Tibial nerve (tissue), 4 donors: ENCODE data around the gene MPP7.

Experiments used
- EP300 ChIP-seq, 2 donors: sonication (generic); formaldehyde crosslinking; IDR thresholded peaks; one replicate each; pipeline ENCODE4 v1.6.1; 2017; ENCODE audit warnings: antibody characterized with exemption in 2 of 2, mild to moderate bottlenecking in 1 of 2
- POLR2A ChIP-seq, 2 donors: fragments of 450-650 bp; IDR thresholded peaks; one replicate each; pipeline ENCODE4 v1.6.1; 2017; ENCODE audit warnings: antibody characterized with exemption in 2 of 2, mild to moderate bottlenecking in 2 of 2, moderate library complexity in 2 of 2
- TF ChIP-seq, protein P1 (sequence below), 5 experiments: fragments of 200-600 bp in 3 of 5; fragments of 450-650 bp in 2 of 5; sonication (generic) in 3 of 5; IDR thresholded peaks; one replicate each; pipeline ENCODE4 v1.5.1; 2016 to 2019; ENCODE audit warnings: antibody characterized with exemption in 5 of 5, mild to moderate bottlenecking in 3 of 5, moderate library complexity in 2 of 5

DNA sequence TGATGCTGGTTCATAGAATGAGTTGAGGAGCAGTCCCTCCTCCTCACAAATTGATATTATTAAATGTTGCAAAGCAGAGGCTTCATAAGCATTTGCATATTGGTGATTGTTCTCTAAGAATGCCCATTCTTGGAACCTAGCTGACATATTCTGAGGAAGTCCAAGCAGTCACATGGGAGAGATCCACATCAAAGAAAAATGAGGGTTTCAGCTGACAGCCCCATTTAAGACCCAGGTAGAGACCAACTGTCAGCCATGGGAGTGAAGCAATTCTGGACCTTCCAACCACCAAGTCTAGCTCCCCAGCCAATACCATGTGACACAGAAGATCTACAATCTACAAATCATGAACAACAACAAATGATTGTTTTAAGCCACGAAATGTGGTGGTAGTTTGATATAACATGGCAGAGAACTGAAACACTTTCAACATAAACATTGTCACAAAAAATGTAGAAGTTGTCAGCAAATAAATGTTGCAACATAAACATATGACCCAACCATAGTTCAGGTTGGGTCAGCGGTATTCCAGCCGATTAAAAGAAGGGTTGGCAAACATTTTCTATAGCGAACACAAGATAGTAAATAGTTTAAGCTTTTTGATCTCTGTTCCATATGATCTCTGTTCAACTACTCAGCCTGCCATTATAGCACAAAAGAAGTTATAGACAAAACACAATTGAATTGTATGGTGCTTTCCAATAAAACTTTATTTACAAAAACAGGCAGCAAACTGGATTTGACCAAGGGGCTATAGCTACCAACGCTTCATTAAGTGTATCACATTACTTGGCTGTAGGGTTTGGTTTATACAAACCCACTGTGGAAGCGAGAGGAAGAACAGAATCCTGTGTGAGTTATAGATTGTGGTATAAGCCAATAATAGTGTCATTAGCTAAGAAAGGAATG lies 41.4 kb upstream of the MPP7 start:
- TF ChIP-seq, protein P1, sequence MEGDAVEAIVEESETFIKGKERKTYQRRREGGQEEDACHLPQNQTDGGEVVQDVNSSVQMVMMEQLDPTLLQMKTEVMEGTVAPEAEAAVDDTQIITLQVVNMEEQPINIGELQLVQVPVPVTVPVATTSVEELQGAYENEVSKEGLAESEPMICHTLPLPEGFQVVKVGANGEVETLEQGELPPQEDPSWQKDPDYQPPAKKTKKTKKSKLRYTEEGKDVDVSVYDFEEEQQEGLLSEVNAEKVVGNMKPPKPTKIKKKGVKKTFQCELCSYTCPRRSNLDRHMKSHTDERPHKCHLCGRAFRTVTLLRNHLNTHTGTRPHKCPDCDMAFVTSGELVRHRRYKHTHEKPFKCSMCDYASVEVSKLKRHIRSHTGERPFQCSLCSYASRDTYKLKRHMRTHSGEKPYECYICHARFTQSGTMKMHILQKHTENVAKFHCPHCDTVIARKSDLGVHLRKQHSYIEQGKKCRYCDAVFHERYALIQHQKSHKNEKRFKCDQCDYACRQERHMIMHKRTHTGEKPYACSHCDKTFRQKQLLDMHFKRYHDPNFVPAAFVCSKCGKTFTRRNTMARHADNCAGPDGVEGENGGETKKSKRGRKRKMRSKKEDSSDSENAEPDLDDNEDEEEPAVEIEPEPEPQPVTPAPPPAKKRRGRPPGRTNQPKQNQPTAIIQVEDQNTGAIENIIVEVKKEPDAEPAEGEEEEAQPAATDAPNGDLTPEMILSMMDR (IDR thresholded peaks at IDR 0.05), result no peak
- TF ChIP-seq POLR2A (IDR thresholded peaks at IDR 0.05) (no peak), EP300 (IDR thresholded peaks at IDR 0.05) (no peak)
